ENCODE measurements around the gene R3HDM2.

- TF ChIP-seq CTCF (IDR thresholded peaks at IDR 0.05) (no peak), EP300 (IDR thresholded peaks at IDR 0.05) (no peak)
These were observed 64.5 kb downstream of the R3HDM2 start for GRCh38 chr12:57366315-57366714.
